Keratinocyte (primary cell): ENCODE results near the gene SOWAHA. TPM values are rescaled to one million over a fixed set of nuclear protein-coding genes. Genes with fewer than 3 reads are reported as not detected.

Source experiments
- DNase-seq: peaks from one replicate; pipeline ENCODE4 v3.0.0-alpha.2; 2011; ENCODE audit warnings: low read depth, missing footprints, low spot score
- FAIRE-seq: peaks from 2 replicates; lab custom pipeline; 2011; peaks lifted over from hg19 to GRCh38; lab: Jason Lieb, UNC
- H2AFZ ChIP-seq: 2 replicates; pipeline ENCODE4 v1.6.0; 2012; ENCODE audit warnings: low read length, control low read depth, inconsistent platforms; ENCODE audit not compliant: control insufficient read depth
- H3K27ac ChIP-seq: 2 replicates; pipeline ENCODE4 v1.5.1; 2011; ENCODE audit warnings: low read length; ENCODE audit not compliant: control insufficient read depth, insufficient read depth
- H3K27me3 ChIP-seq: 3 replicates; pipeline ENCODE4 v1.6.0; 2011; ENCODE audit warnings: low read length; ENCODE audit not compliant: control insufficient read depth, insufficient read depth; ENCODE audit errors: extremely low read depth
- H3K36me3 ChIP-seq, 2 experiments: 2 replicates in 1 of 2; 3 replicates in 1 of 2; pipeline ENCODE4 v1.5.1; 2011; ENCODE audit warnings: low read length in 2 of 2, mild to moderate bottlenecking in 1 of 2; ENCODE audit not compliant: control insufficient read depth in 2 of 2, insufficient read depth in 2 of 2; ENCODE audit errors: extremely low read depth in 1 of 2
- H3K4me1 ChIP-seq: 3 replicates; pipeline ENCODE4 v1.5.1; 2011; ENCODE audit warnings: low read length; ENCODE audit not compliant: control insufficient read depth, insufficient read depth; ENCODE audit errors: extremely low read depth
- H3K4me2 ChIP-seq: 3 replicates; pipeline ENCODE4 v1.6.0; 2011; ENCODE audit warnings: low read depth, low read length; ENCODE audit not compliant: control insufficient read depth, insufficient read depth; ENCODE audit errors: extremely low read depth
- H3K4me3 ChIP-seq, 3 experiments: fragments of 200-600 bp in 1 of 3; sonication (generic) in 1 of 3; 2 replicates in 2 of 3; 3 replicates in 1 of 3; pipeline ENCODE4 v1.5.1; 2011 to 2016; ENCODE audit warnings: low read length in 3 of 3, mild to moderate bottlenecking in 3 of 3, control low read depth in 2 of 3, inconsistent platforms in 1 of 3, low read depth in 1 of 3, mixed read lengths in 1 of 3, mixed run types in 1 of 3, moderate library complexity in 1 of 3; ENCODE audit not compliant: control insufficient read depth in 2 of 3, insufficient read depth in 2 of 3; ENCODE audit errors: extremely low read depth in 1 of 3
- H3K79me2 ChIP-seq: 2 replicates; pipeline ENCODE4 v1.6.0; 2012; ENCODE audit warnings: low read length; ENCODE audit not compliant: control insufficient read depth, insufficient read depth
- H3K9ac ChIP-seq: 3 replicates; pipeline ENCODE4 v1.6.0; 2011; ENCODE audit warnings: low read length; ENCODE audit not compliant: control insufficient read depth, insufficient read depth; ENCODE audit errors: extremely low read depth
- H3K9me1 ChIP-seq: 3 replicates; pipeline ENCODE4 v1.6.0; 2011; ENCODE audit warnings: low read length; ENCODE audit not compliant: control insufficient read depth, insufficient read depth; ENCODE audit errors: extremely low read depth
- H3K9me3 ChIP-seq: 2 replicates; pipeline ENCODE4 v1.5.1; 2012; ENCODE audit warnings: low read depth, low read length; ENCODE audit not compliant: control insufficient read depth
- H4K20me1 ChIP-seq: 3 replicates; pipeline ENCODE4 v1.6.0; 2011; ENCODE audit warnings: low read length; ENCODE audit not compliant: control insufficient read depth, insufficient read depth; ENCODE audit errors: extremely low read depth
- EZH2 ChIP-seq: IDR thresholded peaks from one replicate; pipeline ENCODE4 v1.6.1; 2012; ENCODE audit warnings: inconsistent platforms, mild to moderate bottlenecking, low read length, moderate library complexity
- dilution Hi-C: fragments of 300-500 bp; cut with MboI; formaldehyde crosslinking; loops from one replicate; pipeline ENCODE4 v1.7.0; 2020; ENCODE audit warnings: low sequenced_read_pairs; ENCODE audit not compliant: extremely low pct_ligation_motif_present
- polyA plus RNA-seq, 5 experiments: library from polyadenylated mRNA; depleted of rRNA in 3 of 5; stranded (reverse) in 3 of 5; stranded (forward) in 1 of 5; unstranded in 1 of 5; fragments of >200 nt; gene quantifications; 1 replicate in 1 of 5; 2 replicates in 3 of 5; 3 replicates in 1 of 5; pipeline versions ENCODE4 v1.2.1 to v1.2.3, GENCODE V29; 2011 to 2012; ENCODE audit warnings: missing spikeins in 2 of 5, low read depth in 1 of 5, low replicate concordance in 1 of 5
- TF ChIP-seq, protein P1 (sequence below), 3 experiments: IDR thresholded peaks in 1 of 3; conservative IDR thresholded peaks in 1 of 3; optimal IDR thresholded peaks in 1 of 3; 2 replicates in 2 of 3; 3 replicates in 1 of 3; pipeline versions ENCODE3 to v1.5.1; 2011; ENCODE audit warnings: low read length in 3 of 3, mild to moderate bottlenecking in 3 of 3, moderate library complexity in 2 of 3, control low read depth in 1 of 3, inconsistent platforms in 1 of 3; ENCODE audit not compliant: insufficient read depth in 2 of 3; ENCODE audit errors: extremely low read depth in 1 of 3

The SOWAHA gene
- polyA plus RNA-seq, 1 donor (not counting 4 experiments of a cell fraction or from before 2014, with no cell fraction given) = not detected

DNA sequence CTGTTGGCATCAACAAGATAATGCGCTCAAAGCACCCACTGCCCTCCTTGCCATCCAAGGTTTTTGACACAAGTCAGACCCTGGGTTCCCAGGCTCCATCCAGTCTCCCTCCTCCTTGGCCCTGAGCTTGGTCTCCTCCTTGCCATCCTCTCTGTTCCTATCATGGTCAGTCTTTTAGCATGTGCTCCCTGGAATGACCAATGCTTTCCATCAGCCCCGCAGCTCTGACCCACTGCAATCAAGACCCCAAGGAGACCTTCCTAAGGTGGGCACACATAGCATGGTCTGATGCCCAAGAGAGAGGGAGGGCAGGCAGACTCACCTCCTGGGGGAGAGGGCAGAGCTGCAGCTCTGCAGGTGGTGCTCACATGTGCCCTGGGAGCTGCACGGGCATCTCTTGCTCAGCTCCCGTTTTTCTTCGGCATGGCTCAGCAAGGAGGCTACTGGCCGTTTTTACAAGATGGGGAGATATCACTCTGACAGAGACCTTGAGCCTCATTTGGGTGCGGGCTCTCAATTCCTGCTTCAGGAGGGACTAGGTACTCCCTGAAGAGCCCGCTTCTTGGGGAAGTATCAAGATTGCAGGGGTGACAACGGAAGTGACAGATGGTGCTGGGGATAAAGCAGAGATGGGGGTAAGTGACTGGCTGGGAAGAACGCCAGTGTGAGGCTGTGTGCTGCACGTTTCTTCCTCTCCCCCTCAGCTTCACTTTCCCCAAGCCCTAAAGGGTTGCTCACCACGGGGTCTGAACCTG, 39.3 kb upstream of the SOWAHA start:
- FAIRE-seq (no peak), DNase-seq (no peak)
- TF ChIP-seq EZH2 = no peak
- TF ChIP-seq, protein P1, sequence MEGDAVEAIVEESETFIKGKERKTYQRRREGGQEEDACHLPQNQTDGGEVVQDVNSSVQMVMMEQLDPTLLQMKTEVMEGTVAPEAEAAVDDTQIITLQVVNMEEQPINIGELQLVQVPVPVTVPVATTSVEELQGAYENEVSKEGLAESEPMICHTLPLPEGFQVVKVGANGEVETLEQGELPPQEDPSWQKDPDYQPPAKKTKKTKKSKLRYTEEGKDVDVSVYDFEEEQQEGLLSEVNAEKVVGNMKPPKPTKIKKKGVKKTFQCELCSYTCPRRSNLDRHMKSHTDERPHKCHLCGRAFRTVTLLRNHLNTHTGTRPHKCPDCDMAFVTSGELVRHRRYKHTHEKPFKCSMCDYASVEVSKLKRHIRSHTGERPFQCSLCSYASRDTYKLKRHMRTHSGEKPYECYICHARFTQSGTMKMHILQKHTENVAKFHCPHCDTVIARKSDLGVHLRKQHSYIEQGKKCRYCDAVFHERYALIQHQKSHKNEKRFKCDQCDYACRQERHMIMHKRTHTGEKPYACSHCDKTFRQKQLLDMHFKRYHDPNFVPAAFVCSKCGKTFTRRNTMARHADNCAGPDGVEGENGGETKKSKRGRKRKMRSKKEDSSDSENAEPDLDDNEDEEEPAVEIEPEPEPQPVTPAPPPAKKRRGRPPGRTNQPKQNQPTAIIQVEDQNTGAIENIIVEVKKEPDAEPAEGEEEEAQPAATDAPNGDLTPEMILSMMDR (optimal IDR thresholded peaks at IDR 0.05 in 1 of 3, IDR thresholded peaks at IDR 0.05 in 1 of 3, conservative IDR thresholded peaks at IDR 0.05 in 1 of 3; ENCODE audit: extremely low read depth in 1 of 3, insufficient read depth in 2 of 3, low read length in 3 of 3) = no peak
- H3K9me1 ChIP-seq = peaks cover 2% of the 10 kb centered on the region
- no peaks in the 10 kb centered on the region for H3K27me3 ChIP-seq
- dilution Hi-C loops = no loop called here
- H2AFZ ChIP-seq = no peak overlapping the region
- no peak overlapping the region for H3K4me3 ChIP-seq
- H3K36me3 ChIP-seq = peaks cover 0 to 7% of the 10 kb centered on the region in 2 experiments
- H3K27ac ChIP-seq = no peak overlapping the region
- no peak overlapping the region for H3K4me2 ChIP-seq
- no peaks in the 10 kb centered on the region for H3K9me3 ChIP-seq
- H4K20me1 ChIP-seq = no peaks in the 10 kb centered on the region
- H3K4me1 ChIP-seq = peaks cover 23% of the 10 kb centered on the region
- H3K79me2 ChIP-seq = peaks cover 56% of the 10 kb centered on the region
- no peak overlapping the region for H3K9ac ChIP-seq

DNA sequence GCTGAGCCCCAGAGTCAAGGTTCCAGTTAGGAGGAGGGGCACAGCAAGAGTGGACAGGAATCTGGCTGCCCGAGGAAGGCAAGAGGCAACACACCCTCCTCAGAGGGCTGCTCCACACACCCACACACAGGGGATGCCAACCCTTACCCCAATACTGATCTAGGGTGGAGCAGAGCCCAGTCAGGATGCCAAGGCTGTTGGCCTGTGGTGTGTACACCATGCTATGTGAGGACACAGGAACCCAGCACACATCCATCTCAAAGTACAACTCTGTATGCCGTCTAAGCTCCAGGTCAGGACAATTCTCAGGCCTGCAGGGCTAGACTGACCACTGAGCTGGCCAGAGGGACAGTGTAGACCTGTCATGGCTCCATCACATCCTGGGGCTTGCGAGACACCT, 38.7 kb upstream of the SOWAHA start:
- Histone ChIP-seq H4K20me1 (no peaks in the 10 kb centered on the region), H3K4me2 (peak overlapping the region; percentile 78), H3K27ac (no peak overlapping the region), H3K4me1 (peaks cover 23% of the 10 kb centered on the region), H3K36me3 (peaks cover 0 to 7% of the 10 kb centered on the region in 2 experiments), H3K9me3 (no peaks in the 10 kb centered on the region), H3K9ac (no peak overlapping the region), H3K79me2 (peaks cover 50% of the 10 kb centered on the region), H2AFZ (no peak overlapping the region), H3K9me1 (peaks cover 2% of the 10 kb centered on the region), H3K27me3 (no peaks in the 10 kb centered on the region), H3K4me3 (no peak overlapping the region)
- FAIRE-seq (peak; percentile 5), DNase-seq (no peak)
- dilution Hi-C loops = no loop called here
- no peak for TF ChIP-seq EZH2
- TF ChIP-seq, protein P1 (optimal IDR thresholded peaks at IDR 0.05 in 1 of 3, IDR thresholded peaks at IDR 0.05 in 1 of 3, conservative IDR thresholded peaks at IDR 0.05 in 1 of 3; ENCODE audit: extremely low read depth in 1 of 3, insufficient read depth in 2 of 3, low read length in 3 of 3) = no peak
